Natural killer cell (primary cell): ENCODE measurements around the gene GALNT9. TPM values are rescaled to one million over a fixed set of nuclear protein-coding genes. Genes with fewer than 3 reads are reported as not detected.

Experiments used
- ATAC-seq, 3 donors: fragments of 150-1000 bp in 2 of 3; fragments of 200-7000 bp in 1 of 3; cut with Tn5 transposase; 1 replicate in 1 of 3; 2 replicates in 2 of 3; pipeline ENCODE4 v1.10.0; 2021; ENCODE audit warnings: mild to moderate bottlenecking in 2 of 3, moderate library complexity in 2 of 3
- DNase-seq, 2 donors: peaks; one replicate each; pipeline versions ENCODE4 v3.0.0 to v3.0.0-alpha.2; 2013 to 2021; ENCODE audit warnings: mixed read lengths in 1 of 2
- H3K27ac ChIP-seq: one replicate; pipeline ENCODE4 v1.5.1; 2013; ENCODE audit warnings: mild to moderate bottlenecking, low read length
- H3K27me3 ChIP-seq: one replicate; pipeline ENCODE4 v1.6.1; 2013; ENCODE audit warnings: low read length; ENCODE audit not compliant: control insufficient read depth, insufficient read depth
- H3K36me3 ChIP-seq: one replicate; pipeline ENCODE4 v1.6.1; 2013; ENCODE audit warnings: low read length; ENCODE audit not compliant: control insufficient read depth, insufficient read depth
- H3K4me1 ChIP-seq: one replicate; pipeline ENCODE4 v1.6.1; 2013; ENCODE audit warnings: low read length; ENCODE audit not compliant: control insufficient read depth, insufficient read depth
- H3K4me3 ChIP-seq: one replicate; pipeline ENCODE4 v1.5.1; 2013; ENCODE audit warnings: low read length
- H3K9me3 ChIP-seq: one replicate; pipeline ENCODE4 v1.6.1; 2013; ENCODE audit warnings: low read length; ENCODE audit not compliant: control insufficient read depth, insufficient read depth
- H3K27ac Mint-ChIP-seq, 2 donors: one replicate each; pipeline ENCODE4 v1.8.0; 2022; ENCODE audit warnings: mild to moderate bottlenecking in 2 of 2, mixed read lengths in 2 of 2, moderate library complexity in 1 of 2
- H3K27me3 Mint-ChIP-seq, 2 donors: one replicate each; pipeline ENCODE4 v1.8.0; 2022; ENCODE audit warnings: low read depth in 2 of 2, mixed read lengths in 2 of 2
- H3K36me3 Mint-ChIP-seq: one replicate; pipeline ENCODE4 v1.8.0; 2022; ENCODE audit warnings: mixed read lengths
- H3K4me1 Mint-ChIP-seq, 2 donors: one replicate each; pipeline ENCODE4 v1.8.0; 2022; ENCODE audit warnings: mixed read lengths in 2 of 2
- H3K4me3 Mint-ChIP-seq: one replicate; pipeline ENCODE4 v1.8.0; 2022; ENCODE audit warnings: mild to moderate bottlenecking, moderate library complexity, mixed read lengths
- H3K9me3 Mint-ChIP-seq, 2 donors: one replicate each; pipeline ENCODE4 v1.8.0; 2022; ENCODE audit warnings: mixed read lengths in 2 of 2
- WGBS: methylation state at CpG from one replicate; pipeline ENCODE4 v1.1.7; 2013; ENCODE audit warnings: missing lambda C conversion rate; ENCODE audit not compliant: insufficient coverage; 5-methylcytosine and 5-hydroxymethylcytosine counted together
- intact Hi-C: fragments of 100-400 bp; cut with micrococcal nuclease; formaldehyde crosslinking; loops from one replicate; pipeline ENCODE4 v1.14.2; 2022
- total RNA-seq, 4 donors: library from RNA; stranded (reverse); fragments of 120-200 nt in 1 of 4; gene quantifications; one replicate each; pipeline versions ENCODE4 v1.2.3 to v1.2.4, GENCODE V29; 2013 to 2022
- TF ChIP-seq, protein P1 (sequence below): fragments of 200-600 bp; IDR thresholded peaks from one replicate; pipeline ENCODE4 v1.8.0; 2022; ENCODE audit warnings: antibody characterized with exemption

GALNT9 gene
- total RNA-seq, 3 donors from 2014 or later (not counting 1 experiment from before 2014, with no cell fraction given): not detected

DNA sequence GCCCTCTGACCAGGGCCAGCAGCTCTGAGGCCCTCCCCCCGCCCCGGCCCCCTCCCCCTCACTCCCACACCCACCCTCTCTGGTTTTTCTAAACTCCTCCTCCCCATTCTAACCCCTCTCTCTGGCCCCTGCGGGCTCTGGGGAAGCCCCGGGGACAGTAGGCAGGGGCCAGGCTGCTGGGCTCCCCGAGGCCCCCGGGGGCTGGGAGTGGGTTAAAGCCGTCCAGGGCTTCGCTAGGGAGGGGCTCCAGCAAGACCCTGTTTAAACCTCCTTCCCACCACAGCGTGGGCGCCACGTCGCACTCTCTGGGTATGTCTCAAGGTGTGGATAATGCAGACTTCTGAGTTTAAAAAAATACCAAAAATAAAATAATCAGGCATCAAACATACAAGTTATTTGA lies 51.4 kb downstream of the GALNT9 start:
- H3K4me1 Mint-ChIP-seq: no peaks in the 10 kb centered on the region
- Histone ChIP-seq H3K36me3 (no peaks in the 10 kb centered on the region), H3K4me1 (peaks cover 3% of the 10 kb centered on the region), H3K27me3 (no peaks in the 10 kb centered on the region), H3K9me3 (no peaks in the 10 kb centered on the region), H3K27ac (no peak overlapping the region), H3K4me3 (no peak overlapping the region)
- H3K27ac Mint-ChIP-seq: no peak overlapping the region
- intact Hi-C loops: no loop called here
- DNase-seq (no peak), ATAC-seq (no peak)
- no peak overlapping the region for H3K4me3 Mint-ChIP-seq
- H3K36me3 Mint-ChIP-seq: no peaks in the 10 kb centered on the region
- TF ChIP-seq, protein P1, sequence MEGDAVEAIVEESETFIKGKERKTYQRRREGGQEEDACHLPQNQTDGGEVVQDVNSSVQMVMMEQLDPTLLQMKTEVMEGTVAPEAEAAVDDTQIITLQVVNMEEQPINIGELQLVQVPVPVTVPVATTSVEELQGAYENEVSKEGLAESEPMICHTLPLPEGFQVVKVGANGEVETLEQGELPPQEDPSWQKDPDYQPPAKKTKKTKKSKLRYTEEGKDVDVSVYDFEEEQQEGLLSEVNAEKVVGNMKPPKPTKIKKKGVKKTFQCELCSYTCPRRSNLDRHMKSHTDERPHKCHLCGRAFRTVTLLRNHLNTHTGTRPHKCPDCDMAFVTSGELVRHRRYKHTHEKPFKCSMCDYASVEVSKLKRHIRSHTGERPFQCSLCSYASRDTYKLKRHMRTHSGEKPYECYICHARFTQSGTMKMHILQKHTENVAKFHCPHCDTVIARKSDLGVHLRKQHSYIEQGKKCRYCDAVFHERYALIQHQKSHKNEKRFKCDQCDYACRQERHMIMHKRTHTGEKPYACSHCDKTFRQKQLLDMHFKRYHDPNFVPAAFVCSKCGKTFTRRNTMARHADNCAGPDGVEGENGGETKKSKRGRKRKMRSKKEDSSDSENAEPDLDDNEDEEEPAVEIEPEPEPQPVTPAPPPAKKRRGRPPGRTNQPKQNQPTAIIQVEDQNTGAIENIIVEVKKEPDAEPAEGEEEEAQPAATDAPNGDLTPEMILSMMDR: no peak
- H3K27me3 Mint-ChIP-seq: peaks cover 5% of the 10 kb centered on the region in 2 donors
- H3K9me3 Mint-ChIP-seq: no peaks in the 10 kb centered on the region
- WGBS: 21% methylated on average over 4 of the region's 12 CpGs

DNA sequence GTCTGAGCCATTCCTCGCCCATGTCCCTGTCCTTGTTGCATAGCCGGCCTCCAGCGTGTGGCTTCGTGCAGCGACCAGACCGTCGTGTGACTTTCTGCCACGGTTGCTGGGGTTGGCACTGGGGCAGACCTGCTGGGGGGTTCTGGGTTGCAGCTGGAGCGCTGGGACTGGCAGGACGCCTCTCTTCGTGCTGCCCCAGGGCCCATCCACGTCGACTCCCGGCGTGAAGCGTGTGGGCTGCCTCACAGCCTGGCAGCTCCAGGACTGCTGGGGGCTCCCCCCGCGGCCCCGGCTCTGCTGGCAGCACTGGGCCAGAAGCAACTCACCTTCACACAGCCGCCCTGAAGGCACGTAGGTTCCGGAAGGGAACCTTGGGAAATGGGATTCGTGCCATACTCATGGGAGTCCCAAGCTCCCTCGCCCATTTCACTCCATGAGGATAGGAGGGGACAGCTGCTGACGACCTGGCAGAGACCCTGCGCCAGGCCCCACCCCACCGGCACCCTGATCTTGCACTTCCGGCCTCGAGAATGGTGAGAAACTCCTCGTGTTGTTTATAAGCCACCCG lies 51.9 kb downstream of the GALNT9 start:
- H3K27ac Mint-ChIP-seq: no peak overlapping the region
- no peaks in the 10 kb centered on the region for H3K4me1 Mint-ChIP-seq
- no peaks in the 10 kb centered on the region for H3K9me3 Mint-ChIP-seq
- peaks cover 5% of the 10 kb centered on the region in 2 donors for H3K27me3 Mint-ChIP-seq
- H3K4me3 ChIP-seq: no peak overlapping the region
- 64% methylated on average over 31 of the region's 31 CpGs for WGBS
- no peaks in the 10 kb centered on the region for H3K4me1 ChIP-seq
- no peaks in the 10 kb centered on the region for H3K36me3 ChIP-seq
- ATAC-seq: no peak
- intact Hi-C loops: no loop called here
- H3K27ac ChIP-seq: no peak overlapping the region
- H3K4me3 Mint-ChIP-seq: no peak overlapping the region
- H3K27me3 ChIP-seq: no peaks in the 10 kb centered on the region
- H3K9me3 ChIP-seq: no peaks in the 10 kb centered on the region
- no peaks in the 10 kb centered on the region for H3K36me3 Mint-ChIP-seq
- DNase-seq: no peak
- TF ChIP-seq, protein P1: no peak

DNA sequence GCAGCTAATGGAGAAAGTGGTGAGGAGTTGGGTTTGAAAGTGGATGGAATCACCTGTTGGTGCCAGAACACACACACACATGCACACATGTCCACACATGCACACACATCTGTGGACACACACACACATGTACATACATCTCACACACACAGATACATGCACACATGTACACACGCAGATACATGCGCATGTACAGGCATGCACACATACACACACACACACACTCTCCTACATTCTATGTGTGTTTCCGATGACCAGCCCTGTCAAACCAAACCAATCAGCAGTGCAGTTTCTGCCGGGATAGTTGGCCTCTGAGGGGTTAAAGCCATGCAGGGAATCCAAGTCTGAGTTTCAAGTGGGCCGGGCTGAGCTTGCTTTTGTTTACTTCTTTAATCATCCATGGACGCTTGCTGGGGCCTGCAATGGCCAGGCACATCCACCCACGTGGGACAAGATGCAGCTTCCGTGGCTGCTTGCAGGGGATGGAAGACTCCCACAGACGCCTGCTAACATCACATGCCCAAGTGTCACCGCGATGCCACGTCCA lies 52.5 kb downstream of the GALNT9 start:
- ATAC-seq (no peak), DNase-seq (no peak)
- no peak overlapping the region for H3K27ac ChIP-seq
- TF ChIP-seq, protein P1: no peak
- no peak overlapping the region for H3K27ac Mint-ChIP-seq
- no peaks in the 10 kb centered on the region for H3K27me3 ChIP-seq
- H3K4me1 Mint-ChIP-seq: no peaks in the 10 kb centered on the region
- H3K36me3 Mint-ChIP-seq: no peaks in the 10 kb centered on the region
- no peaks in the 10 kb centered on the region for H3K36me3 ChIP-seq
- H3K9me3 ChIP-seq: no peaks in the 10 kb centered on the region
- H3K4me3 Mint-ChIP-seq: no peak overlapping the region
- H3K9me3 Mint-ChIP-seq: no peaks in the 10 kb centered on the region
- no peaks in the 10 kb centered on the region for H3K4me1 ChIP-seq
- H3K27me3 Mint-ChIP-seq: peaks cover 5% of the 10 kb centered on the region in 2 donors
- WGBS: 65% methylated on average over 12 of the region's 12 CpGs
- intact Hi-C loops: no loop called here
- H3K4me3 ChIP-seq: no peak overlapping the region
